ENCODE results near the gene PRAF2.

The PRAF2 gene

GRCh38 chrX:49066278-49066677, 7.5 kb downstream of the PRAF2 start:
- Mint-ChIP-seq H3K9me3 (no peaks in the 10 kb centered on the region), H3K27me3 (no peaks in the 10 kb centered on the region), H3K4me1 (no peaks in the 10 kb centered on the region), H3K27ac (no peak overlapping the region), H3K36me3 (peaks cover 3% of the 10 kb centered on the region), H3K4me3 (no peak overlapping the region)
- CTCF ChIA-PET: no interaction called here
- no peak for DNase-seq

DNA sequence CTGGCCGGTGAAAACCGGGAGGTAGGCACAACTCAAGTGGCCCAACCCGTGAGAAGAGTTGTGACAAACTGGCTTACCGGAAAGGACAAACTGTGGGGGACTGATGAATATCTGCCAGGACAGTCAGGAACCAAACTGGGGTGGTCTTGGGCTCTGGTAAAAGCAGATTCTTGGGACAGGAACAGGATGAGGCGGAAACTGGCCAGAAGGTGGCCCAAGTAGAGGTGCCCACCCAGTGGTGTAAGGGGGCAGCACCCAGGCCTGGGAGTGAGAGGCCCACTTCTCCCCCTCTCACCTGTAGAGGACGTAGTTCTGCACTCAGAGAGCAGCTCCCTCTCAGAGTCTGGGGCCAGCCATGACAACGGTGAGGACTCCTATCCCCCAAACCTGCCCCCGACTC, 9.1 kb downstream of the PRAF2 start:
- no peak for DNase-seq
- H3K4me3 Mint-ChIP-seq: no peak overlapping the region
- no peaks in the 10 kb centered on the region for H3K4me1 Mint-ChIP-seq
- no peaks in the 10 kb centered on the region for H3K9me3 Mint-ChIP-seq
- H3K27me3 Mint-ChIP-seq: no peaks in the 10 kb centered on the region
- H3K27ac Mint-ChIP-seq: no peak overlapping the region
- H3K36me3 Mint-ChIP-seq: no peaks in the 10 kb centered on the region
- CTCF ChIA-PET: no interaction called here

GRCh38 chrX:49064303-49064702, 9.5 kb downstream of the PRAF2 start:
- CTCF ChIA-PET: no interaction called here
- H3K9me3 Mint-ChIP-seq: no peaks in the 10 kb centered on the region
- no peak overlapping the region for H3K4me3 Mint-ChIP-seq
- DNase-seq: no peak
- H3K27ac Mint-ChIP-seq: no peak overlapping the region
- no peaks in the 10 kb centered on the region for H3K4me1 Mint-ChIP-seq
- no peaks in the 10 kb centered on the region for H3K27me3 Mint-ChIP-seq
- H3K36me3 Mint-ChIP-seq: no peaks in the 10 kb centered on the region

GRCh38 chrX:49063715-49064114, 10.1 kb downstream of the PRAF2 start:
- CTCF ChIA-PET: no interaction called here
- Mint-ChIP-seq H3K4me3 (no peak overlapping the region), H3K4me1 (no peaks in the 10 kb centered on the region), H3K36me3 (no peaks in the 10 kb centered on the region), H3K27me3 (no peaks in the 10 kb centered on the region), H3K9me3 (no peaks in the 10 kb centered on the region), H3K27ac (no peak overlapping the region)
- DNase-seq: no peak

DNA sequence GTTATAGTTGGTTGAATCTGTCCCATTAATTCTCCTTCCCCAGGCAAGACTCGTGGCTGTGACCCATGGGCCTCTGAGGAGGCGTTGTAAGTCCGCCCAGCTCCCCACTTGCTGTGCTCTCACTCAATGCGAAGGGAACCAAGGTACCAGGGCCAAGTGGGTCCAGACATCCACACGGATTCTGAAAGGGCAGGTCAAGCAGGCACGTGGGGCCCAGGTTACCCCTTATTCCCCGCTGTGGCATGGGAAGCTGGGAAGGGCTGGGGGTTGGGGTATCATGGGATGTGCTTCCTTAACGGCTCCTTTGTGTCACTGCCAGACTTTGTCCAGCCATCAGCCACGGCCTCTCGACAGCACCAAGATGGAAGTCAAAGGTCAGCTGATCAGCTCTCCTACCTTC, 11.9 kb downstream of the PRAF2 start:
- no peak overlapping the region for H3K27ac Mint-ChIP-seq

GRCh38 chrX:49061490-49061889, 12.3 kb downstream of the PRAF2 start:
- Mint-ChIP-seq H3K4me3 (no peak overlapping the region), H3K27me3 (no peaks in the 10 kb centered on the region), H3K27ac (no peak overlapping the region), H3K4me1 (no peaks in the 10 kb centered on the region), H3K36me3 (no peaks in the 10 kb centered on the region), H3K9me3 (no peaks in the 10 kb centered on the region)
- CTCF ChIA-PET: no interaction called here
- DNase-seq: no peak

More for the DNA sequence above, 11.9 kb downstream of the PRAF2 start:
- Mint-ChIP-seq H3K27me3 (no peaks in the 10 kb centered on the region), H3K4me3 (no peak overlapping the region), H3K9me3 (no peaks in the 10 kb centered on the region), H3K4me1 (no peaks in the 10 kb centered on the region), H3K36me3 (no peaks in the 10 kb centered on the region)
- DNase-seq: no peak
- CTCF ChIA-PET: no interaction called here

DNA sequence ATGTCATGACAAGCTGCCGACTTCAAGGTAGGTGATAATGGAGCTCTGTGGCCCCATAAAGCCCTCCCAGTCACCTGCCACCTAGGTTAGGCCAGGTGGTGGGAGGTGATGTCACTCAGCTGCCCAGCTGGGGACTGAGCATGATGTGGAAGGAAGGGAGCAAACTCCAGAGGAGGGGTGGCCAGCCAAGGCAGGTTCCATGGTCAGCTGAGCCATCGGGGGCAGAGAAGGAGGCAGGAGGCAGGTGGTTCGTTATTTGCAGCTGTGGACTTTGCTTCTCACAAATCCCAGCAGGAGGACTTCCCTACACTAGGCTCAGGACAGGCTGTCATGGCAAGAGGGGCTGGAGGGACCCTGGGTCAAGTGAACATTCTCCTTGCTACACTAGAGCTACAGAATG, 12.9 kb downstream of the PRAF2 start:
- H3K4me3 Mint-ChIP-seq: no peak overlapping the region
- H3K4me1 Mint-ChIP-seq: no peaks in the 10 kb centered on the region
- H3K36me3 Mint-ChIP-seq: no peaks in the 10 kb centered on the region
- CTCF ChIA-PET: no interaction called here
- no peaks in the 10 kb centered on the region for H3K27me3 Mint-ChIP-seq
- no peak overlapping the region for H3K27ac Mint-ChIP-seq
- no peak for DNase-seq
- no peaks in the 10 kb centered on the region for H3K9me3 Mint-ChIP-seq

- Mint-ChIP-seq H3K27me3 (no peaks in the 10 kb centered on the region), H3K4me3 (no peak overlapping the region), H3K4me1 (peaks cover 7% of the 10 kb centered on the region), H3K9me3 (no peaks in the 10 kb centered on the region), H3K36me3 (no peaks in the 10 kb centered on the region), H3K27ac (no peak overlapping the region)
- DNase-seq: no peak
- CTCF ChIA-PET: no interaction called here
Measured at GRCh38 chrX:49059681-49060085, 14.1 kb downstream of the PRAF2 start.

DNA sequence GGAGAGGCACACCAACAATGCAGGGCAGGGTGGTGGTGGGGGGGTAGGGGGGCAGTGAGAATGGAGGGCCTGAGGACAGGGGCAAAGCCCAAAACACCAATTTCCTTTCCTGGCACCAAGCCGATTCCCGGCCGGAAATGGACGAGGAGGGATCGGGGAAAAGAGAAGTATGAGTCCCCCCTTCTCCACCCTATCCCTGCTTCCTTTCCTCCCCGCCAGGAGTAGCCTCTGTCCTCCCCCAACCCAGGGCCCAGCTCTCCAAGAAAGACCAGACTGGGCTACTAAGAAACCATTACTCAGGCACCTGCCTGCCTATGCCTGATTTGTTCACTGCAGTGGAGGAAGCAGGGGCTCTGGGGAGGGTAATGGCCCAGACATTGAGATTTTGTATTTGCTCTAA, 14.6 kb downstream of the PRAF2 start:
- H3K27ac Mint-ChIP-seq: no peak overlapping the region
- H3K27me3 Mint-ChIP-seq: no peaks in the 10 kb centered on the region
- DNase-seq: no peak
- CTCF ChIA-PET: no interaction called here
- no peaks in the 10 kb centered on the region for H3K9me3 Mint-ChIP-seq
- no peak overlapping the region for H3K4me3 Mint-ChIP-seq
- peaks cover 12% of the 10 kb centered on the region for H3K4me1 Mint-ChIP-seq
- H3K36me3 Mint-ChIP-seq: no peaks in the 10 kb centered on the region

- Mint-ChIP-seq H3K4me3 (no peak within 1 kb of the TSS), H3K27me3 (no peaks in the 10 kb centered on the region), H3K27ac (no peak within 1 kb of the TSS), H3K9me3 (no peaks in the 10 kb centered on the region), H3K4me1 (peaks cover 16% of the 10 kb centered on the region), H3K36me3 (no peaks in the 10 kb centered on the region)
- no peak for DNase-seq
- CTCF ChIA-PET: no interaction called here
Measured at GRCh38 chrX:49058794-49059193, 15.0 kb downstream of the PRAF2 start, which contains the start of gene CCDC120. Gene CCDC120, plus strand, starts transcription at chrX:49058999. Its CDS starts 3,043 bp downstream, at chrX:49062042.

DNA sequence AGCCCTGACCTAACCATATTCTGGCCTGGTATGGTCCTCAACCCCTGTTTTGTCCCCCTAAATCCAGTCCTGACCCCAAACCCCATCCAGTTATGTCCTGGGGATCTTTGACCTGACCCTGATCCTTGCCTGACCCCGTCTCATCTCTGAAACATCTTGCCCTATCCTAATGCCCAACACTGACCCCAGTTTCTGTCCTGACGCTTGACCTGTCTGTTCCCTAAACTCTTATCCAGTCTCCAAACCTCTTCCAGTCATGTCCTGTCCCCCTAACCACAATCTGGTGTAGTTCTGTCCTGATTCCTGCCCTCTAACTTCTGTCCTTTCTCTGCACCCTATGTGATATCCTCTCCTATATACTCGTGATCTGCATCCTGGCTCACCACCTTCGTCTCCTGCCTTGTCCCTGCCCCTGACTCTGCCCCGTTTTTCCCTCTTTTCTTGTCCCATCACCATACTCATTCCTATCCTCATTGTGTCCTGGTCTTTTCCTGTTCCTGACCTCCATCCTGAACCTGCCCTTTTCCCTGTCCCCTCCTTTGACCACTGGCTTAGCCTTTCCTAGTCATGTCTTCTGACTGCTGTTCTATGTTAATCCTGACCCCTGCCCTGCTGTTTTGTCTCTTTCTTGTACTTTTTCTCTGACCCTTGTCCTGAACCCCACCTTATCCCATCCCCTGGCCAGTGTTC, 19.6 kb downstream of the PRAF2 start:
- no peak for DNase-seq
- CTCF ChIA-PET: no interaction called here
- Mint-ChIP-seq H3K4me1 (peaks cover 27% of the 10 kb centered on the region), H3K27me3 (peaks cover 6% of the 10 kb centered on the region), H3K9me3 (no peaks in the 10 kb centered on the region), H3K27ac (peak overlapping the region; percentile 80), H3K4me3 (peak overlapping the region; percentile 77), H3K36me3 (peaks cover 8% of the 10 kb centered on the region)

GRCh38 chrX:49053223-49054072, 20.4 kb downstream of the PRAF2 start:
- peak; percentile 75 for DNase-seq
- H3K27me3 Mint-ChIP-seq: peaks cover 6% of the 10 kb centered on the region
- H3K9me3 Mint-ChIP-seq: no peaks in the 10 kb centered on the region
- H3K4me3 Mint-ChIP-seq: peak overlapping the region; percentile 77
- H3K4me1 Mint-ChIP-seq: peaks cover 27% of the 10 kb centered on the region
- CTCF ChIA-PET: no interaction called here
- H3K36me3 Mint-ChIP-seq: peaks cover 8% of the 10 kb centered on the region
- H3K27ac Mint-ChIP-seq: peak overlapping the region; percentile 87

GRCh38 chrX:49043987-49044281, 29.9 kb downstream of the PRAF2 start:
- H3K4me1 Mint-ChIP-seq: peaks cover 39% of the 10 kb centered on the region
- peaks cover 4% of the 10 kb centered on the region for H3K27me3 Mint-ChIP-seq
- peak overlapping the region; percentile 92 for H3K4me3 Mint-ChIP-seq
- H3K36me3 Mint-ChIP-seq: peaks cover 11% of the 10 kb centered on the region
- DNase-seq: no peak
- peak overlapping the region; percentile 93 for H3K27ac Mint-ChIP-seq
- CTCF ChIA-PET: interaction anchor here (0.7 to 2.9 kb wide), 5 partner anchors 57 to 146 kb away, joined by 3 to 9 read pairs (median 3); no protein-coding TSS in a partner anchor
- no peaks in the 10 kb centered on the region for H3K9me3 Mint-ChIP-seq

DNA sequence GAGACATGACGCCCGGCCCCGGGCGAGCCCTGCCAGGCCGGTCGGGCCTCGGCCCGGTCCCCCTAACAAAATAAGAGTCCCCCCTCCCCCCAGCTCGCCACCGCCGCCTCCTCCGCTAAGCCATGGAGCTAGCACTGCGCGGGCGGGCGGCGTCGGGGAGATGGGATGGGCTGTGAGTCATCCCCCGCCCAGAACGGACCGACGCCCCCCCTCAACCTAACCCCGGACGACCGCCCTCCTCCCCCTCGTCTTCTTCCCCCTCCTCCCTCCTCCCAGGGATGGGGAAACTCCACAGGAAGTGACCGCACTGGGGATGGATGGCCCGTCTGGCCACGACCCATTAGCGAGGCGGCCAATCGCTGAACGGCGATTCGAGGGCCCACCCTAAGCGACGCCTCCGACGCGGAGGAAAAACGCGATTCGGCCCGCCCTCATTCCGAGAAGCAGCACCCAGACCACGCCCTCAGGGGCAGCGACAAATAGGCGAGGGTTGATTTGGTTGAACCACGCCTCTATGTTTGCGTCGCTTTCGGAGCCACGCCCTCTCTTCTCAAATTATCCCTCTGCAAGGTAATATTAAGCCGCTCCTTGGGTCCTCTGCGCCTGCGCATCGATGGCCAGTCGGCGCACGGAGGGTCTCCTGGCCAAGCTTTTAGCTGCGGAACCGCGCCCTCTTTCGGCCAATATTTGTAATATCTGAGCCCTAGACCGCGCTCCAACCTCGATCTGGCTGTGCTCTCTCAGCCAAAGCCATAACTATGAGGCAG, 30.4 kb downstream of the PRAF2 start, which contains the start of gene TFE3:
Gene TFE3 (minus strand): TSS at position 138 of the 767 bp plus-strand sequence. CDS start 131 bp downstream, at position 7.
- Mint-ChIP-seq H3K4me3 (peak within 1 kb of the TSS; percentile 92), H3K27ac (peak within 1 kb of the TSS; percentile 93), H3K9me3 (no peaks in the 10 kb centered on the region), H3K36me3 (peaks cover 15% of the 10 kb centered on the region), H3K4me1 (peaks cover 45% of the 10 kb centered on the region), H3K27me3 (peaks cover 4% of the 10 kb centered on the region)
- DNase-seq: peak; percentile 97
- CTCF ChIA-PET: interaction anchor here (0.7 to 2.9 kb wide), 5 partner anchors 58 to 145 kb away, joined by 3 to 9 read pairs (median 3); no protein-coding TSS in a partner anchor

Measured in activated naive CD4-positive, alpha-beta T cell treated with anti-CD3 and anti-CD28 coated beads, Interleukin-2, amount 10 ng/mL, durations not matched to agents 7 days and 5 days (primary cell).